GM21576 (cell line): ENCODE data around the gene ARL16.

Source experiments
- ATAC-seq: cut with Tn5 transposase; IDR thresholded peaks from one replicate; pipeline ENCODE4 v1.9.1; 2021; ENCODE audit warnings: mild to moderate bottlenecking, moderate library complexity; ENCODE audit not compliant: unreplicated experiment

The ARL16 gene

GRCh38 chr17:81648013-81648706 lies 35.4 kb downstream of the ARL16 start:
- no peak for ATAC-seq

DNA sequence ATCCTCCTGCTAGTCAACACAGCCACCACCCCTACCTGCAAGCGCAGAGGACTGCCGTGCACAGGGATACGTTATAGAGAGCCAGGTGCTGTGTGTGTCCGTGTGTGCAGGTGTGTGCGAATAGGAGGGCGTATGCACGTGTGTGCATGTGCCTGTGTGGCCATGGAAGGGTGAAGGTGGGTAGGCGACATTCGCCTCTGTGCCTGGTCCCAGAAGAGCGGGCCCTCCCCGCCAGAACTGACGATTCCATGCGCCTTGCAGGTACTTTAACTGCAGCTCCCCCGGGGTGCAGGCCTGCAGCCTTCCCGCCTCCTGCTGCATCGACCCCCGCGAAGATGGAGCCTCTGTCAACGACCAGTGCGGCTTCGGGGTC lies 36.0 kb downstream of the ARL16 start:
- no peak for ATAC-seq

GRCh38 chr17:81646869-81647600 lies 36.6 kb downstream of the ARL16 start:
- no peak for ATAC-seq

DNA sequence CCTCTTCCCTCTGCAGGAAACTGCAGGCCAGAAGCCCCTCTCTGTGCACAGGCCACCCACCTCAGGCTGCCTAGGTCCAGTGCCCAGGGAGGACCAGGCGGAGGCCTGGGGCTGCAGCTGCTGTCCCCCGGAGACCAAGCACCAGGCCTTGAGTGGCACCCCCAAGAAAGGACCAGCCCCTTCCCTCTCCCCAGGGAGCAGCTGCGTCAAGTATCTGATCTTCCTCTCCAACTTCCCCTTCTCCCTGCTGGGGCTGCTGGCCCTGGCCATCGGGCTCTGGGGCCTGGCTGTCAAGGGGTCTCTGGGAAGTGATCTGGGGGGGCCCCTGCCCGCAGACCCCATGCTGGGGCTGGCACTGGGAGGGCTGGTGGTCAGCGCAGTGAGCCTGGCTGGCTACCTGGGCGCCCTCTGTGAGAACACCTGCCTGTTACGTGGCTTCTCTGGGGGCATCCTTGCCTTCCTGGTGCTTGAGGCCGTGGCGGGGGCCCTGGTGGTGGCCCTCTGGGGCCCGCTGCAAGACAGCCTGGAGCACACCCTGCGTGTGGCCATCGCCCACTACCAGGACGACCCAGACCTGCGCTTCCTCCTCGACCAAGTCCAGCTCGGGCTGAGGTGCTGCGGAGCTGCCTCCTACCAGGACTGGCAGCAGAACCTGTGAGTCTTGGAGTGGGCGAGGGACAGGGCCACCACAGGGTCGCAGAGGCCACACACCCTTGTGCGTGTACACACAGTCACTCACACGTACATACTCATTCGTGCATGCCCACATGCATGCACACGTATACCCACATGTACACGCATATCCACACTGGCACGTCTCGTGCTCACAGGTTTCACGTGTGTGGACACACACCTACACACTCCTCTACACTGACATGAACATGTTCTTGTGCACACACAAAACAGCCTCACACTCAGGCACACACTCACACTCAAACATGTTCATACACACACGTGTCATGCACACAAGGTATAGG lies 38.3 kb downstream of the ARL16 start:
- no peak for ATAC-seq

GRCh38 chr17:81644496-81644895 lies 39.1 kb downstream of the ARL16 start:
- no peak for ATAC-seq

DNA sequence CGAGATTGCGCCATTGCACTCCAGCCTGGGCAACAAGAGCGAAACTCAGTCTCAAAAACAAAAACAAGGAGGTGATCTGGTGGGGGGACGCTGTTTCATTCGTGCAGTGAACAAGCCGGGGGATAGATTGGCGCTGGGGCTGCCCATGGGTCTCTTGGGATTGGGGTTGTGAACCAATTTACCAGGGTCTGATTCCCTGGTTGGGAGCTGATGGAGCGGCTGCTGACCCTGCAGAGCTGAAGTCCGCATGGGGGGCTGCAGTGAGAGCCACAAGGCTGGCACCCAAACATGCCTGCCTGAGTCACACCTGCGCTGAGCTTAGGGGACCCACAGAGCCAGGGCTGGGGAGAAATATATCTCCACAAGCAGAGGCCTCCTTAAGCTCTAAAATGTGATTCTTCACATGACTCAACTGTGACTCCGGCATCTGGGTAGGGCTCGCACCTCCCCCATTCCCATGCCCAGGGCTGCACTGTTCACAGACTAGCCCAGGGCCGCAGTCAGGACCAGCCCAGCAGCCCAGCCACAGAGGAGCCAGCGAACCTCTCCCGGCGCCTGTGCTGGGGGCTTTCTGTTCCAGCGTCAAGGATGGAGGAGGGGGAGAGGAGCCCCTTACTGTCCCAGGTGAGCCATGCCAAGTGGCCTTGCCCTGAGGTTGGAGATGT lies 41.6 kb downstream of the ARL16 start:
- ATAC-seq: no peak

- no peak for ATAC-seq
Observed at GRCh38 chr17:81640011-81640410, 43.6 kb downstream of the ARL16 start.

GRCh38 chr17:81638683-81639082 lies 44.9 kb downstream of the ARL16 start:
- no peak for ATAC-seq

GRCh38 chr17:81636505-81637288 lies 46.9 kb downstream of the ARL16 start, which contains the start of the genes NPLOC4 and TSPAN10:
NPLOC4 (minus strand) TSS chr17:81637112; CDS start chr17:81636930, 182 bp downstream.
TSPAN10 (plus strand) TSS chr17:81637196; CDS start chr17:81642413, 5,217 bp downstream.
- ATAC-seq: peak; percentile 68

GRCh38 chr17:81635973-81636504 lies 47.6 kb downstream of the ARL16 start:
- ATAC-seq: no peak

DNA sequence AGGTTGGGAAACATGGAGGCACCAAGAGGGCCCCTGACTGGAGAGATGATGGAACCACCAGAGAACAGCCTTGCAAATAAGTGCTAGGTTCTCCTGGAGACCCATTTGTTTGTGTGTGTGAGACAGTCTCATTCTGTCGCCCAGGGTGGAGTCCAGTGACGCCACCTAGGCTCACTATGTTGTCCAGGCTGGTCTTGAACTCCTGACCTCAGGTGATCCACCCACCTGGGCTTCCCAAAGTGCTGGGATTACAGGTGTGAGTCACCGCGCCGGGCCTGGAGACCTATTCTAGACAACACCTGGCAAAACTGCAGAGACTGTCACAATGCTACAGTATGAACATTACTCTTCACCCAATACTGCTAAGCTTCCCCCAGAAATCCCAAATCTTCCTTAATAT lies 48.2 kb downstream of the ARL16 start:
- ATAC-seq: no peak

DNA sequence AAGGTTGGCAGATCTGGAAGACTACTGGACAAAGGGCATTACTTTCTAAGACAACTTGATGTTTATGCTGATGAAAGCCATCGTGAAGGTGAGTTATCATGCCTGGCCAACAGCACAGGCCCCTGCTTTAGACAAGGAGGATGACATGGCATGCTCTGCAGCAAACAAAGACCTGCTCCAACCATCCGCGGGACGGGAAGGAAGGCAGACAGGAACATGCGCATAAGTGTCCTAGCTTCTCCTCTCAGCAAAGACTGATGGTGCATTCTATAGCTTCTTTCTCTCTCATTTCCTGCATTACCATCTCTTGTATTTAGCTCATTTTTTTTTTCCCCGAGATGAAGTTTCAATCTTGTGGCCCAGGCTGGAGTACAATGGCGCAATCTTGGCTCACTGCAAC lies 52.1 kb downstream of the ARL16 start:
- ATAC-seq: no peak
